K562 (cell line): ENCODE results near the gene PLXDC2. TPM values are rescaled to one million over a fixed set of nuclear protein-coding genes. Genes with fewer than 3 reads are reported as not detected.

ENCODE experiments used
- ATAC-seq: fragments of 200-7000 bp; cut with Tn5 transposase; 3 replicates; pipeline ENCODE4 v1.9.1; 2020; ENCODE audit warnings: moderate library complexity
- BruUV-seq: library from RNA; stranded (reverse); fragments of 400-500 nt; replicated peaks from 2 replicates; lab custom pipeline; 2021; lab: Mats Ljungman, UMichigan
- CTCF ChIA-PET: fragments of 300-600 bp; formaldehyde crosslinking; extraction: SDS; loops from one replicate; lab custom pipeline; 2021; ENCODE audit warnings: low intra/inter-chr PET ratio; lab: Yijun Ruan, JAX
- POLR2A ChIA-PET: fragments of 300-600, 350-650 bp; sonication (Branson Sonifier 250); formaldehyde crosslinking; extraction: SDS; loops from one replicate; lab custom pipeline; 2021; ENCODE audit warnings: antibody characterized with exemption, inconsistent platforms; lab: Yijun Ruan, JAX
- DNase-seq, 4 experiments: peaks; one replicate each; pipeline versions ENCODE4 v3.0.0 to v3.0.0-alpha.2; 2011 to 2018; ENCODE audit warnings: low spot score in 3 of 4, mixed read lengths in 3 of 4; ENCODE audit errors: extremely low read depth in 1 of 4
- FAIRE-seq: peaks from 2 replicates; lab custom pipeline; 2011; peaks lifted over from hg19 to GRCh38; lab: Jason Lieb, UNC
- H2AFZ ChIP-seq: 2 replicates; pipeline ENCODE4 v1.6.0; 2011; ENCODE audit warnings: low read depth, low read length, control low read depth, inconsistent platforms
- H3K27ac ChIP-seq: fragments of 200-600 bp; 3 replicates; pipeline ENCODE4 v1.8.0; 2011; ENCODE audit warnings: low read depth, mild to moderate bottlenecking, control low read depth, inconsistent platforms, low read length, moderate library complexity, mixed read lengths; ENCODE audit errors: extremely low read depth
- H3K27me3 ChIP-seq, 2 experiments: fragments of 300-600 bp in 1 of 2; 2 replicates in 1 of 2; 3 replicates in 1 of 2; pipeline versions ENCODE4 v1.6.0 to v1.8.0; 2011; ENCODE audit warnings: inconsistent platforms in 2 of 2, low read length in 2 of 2, mild to moderate bottlenecking in 1 of 2, mixed read lengths in 1 of 2, moderate library complexity in 1 of 2; ENCODE audit not compliant: control insufficient read depth in 2 of 2, insufficient read depth in 2 of 2
- H3K36me3 ChIP-seq: fragments of 300-600 bp; 3 replicates; pipeline ENCODE4 v1.8.0; 2011; ENCODE audit warnings: mild to moderate bottlenecking, low read length, inconsistent platforms; ENCODE audit not compliant: control insufficient read depth, insufficient read depth
- H3K4me1 ChIP-seq, 2 experiments: fragments of 200-600 bp in 1 of 2; replicated peaks in 1 of 2; 2 replicates in 1 of 2; 3 replicates in 1 of 2; pipeline versions ENCODE4 v1.5.1 to v1.8.0; 2011; ENCODE audit warnings: inconsistent platforms in 2 of 2, low read length in 2 of 2, mild to moderate bottlenecking in 1 of 2, mixed read lengths in 1 of 2, moderate library complexity in 1 of 2; ENCODE audit not compliant: control insufficient read depth in 2 of 2, insufficient read depth in 2 of 2
- H3K4me2 ChIP-seq: 2 replicates; pipeline ENCODE4 v1.6.1; 2011; ENCODE audit warnings: low read length, control low read depth, inconsistent platforms, mixed read lengths; ENCODE audit not compliant: insufficient read depth
- H3K4me3 ChIP-seq: fragments of 200-600 bp; sonication (generic), shearing (Covaris generic); 2 replicates; pipeline ENCODE4 v1.5.1; 2016; ENCODE audit warnings: control low read depth, inconsistent platforms
- H3K79me2 ChIP-seq: fragments of 200-600 bp; 3 replicates; pipeline ENCODE4 v1.8.0; 2011; ENCODE audit warnings: low read length, inconsistent platforms; ENCODE audit not compliant: control insufficient read depth, insufficient read depth
- H3K9ac ChIP-seq, 2 experiments: 2 replicates each; pipeline versions ENCODE4 v1.6.0 to v1.6.1; 2011; ENCODE audit warnings: low read depth in 2 of 2, low read length in 2 of 2, control low read depth in 1 of 2, inconsistent platforms in 1 of 2, mild to moderate bottlenecking in 1 of 2, mixed read lengths in 1 of 2; ENCODE audit not compliant: insufficient read depth in 1 of 2
- H3K9me1 ChIP-seq: one replicate; pipeline ENCODE4 v1.6.0; 2011; ENCODE audit warnings: inconsistent platforms, mild to moderate bottlenecking, low read length, moderate library complexity; ENCODE audit not compliant: control insufficient read depth, insufficient read depth
- H3K9me3 ChIP-seq: replicated peaks from 2 replicates; pipeline ENCODE4 v1.5.1; 2011; ENCODE audit warnings: low read depth, low read length, inconsistent platforms; ENCODE audit not compliant: control insufficient read depth, insufficient read depth
- H4K20me1 ChIP-seq: replicated peaks from 2 replicates; pipeline ENCODE4 v1.6.1; 2011; ENCODE audit warnings: low read length, inconsistent platforms, mixed read lengths; ENCODE audit not compliant: control insufficient read depth, insufficient read depth
- RFX1 ChIP-seq: fragments of 450-650 bp; IDR thresholded peaks from 2 replicates; pipeline ENCODE4 v1.6.1; 2016; ENCODE audit warnings: mild to moderate bottlenecking, moderate library complexity
- ZBTB11 ChIP-seq, 3 experiments: fragments of 200-800 bp in 1 of 3; fragments of 250-450 bp in 1 of 3; fragments of 450-650 bp in 1 of 3; sonication (Bioruptor Pico) in 1 of 3; sonication (Bioruptor generic) in 1 of 3; formaldehyde crosslinking in 1 of 3; IDR thresholded peaks; 2 replicates each; pipeline versions ENCODE4 v1.6.1 to v1.8.0; 2016 to 2022; ENCODE audit warnings: mild to moderate bottlenecking in 2 of 3, missing genetic modification characterization in 2 of 3, missing compliant biosample characterization in 1 of 3, moderate library complexity in 1 of 3
- whole genome bisulfite sequencing: fragments of 100-300 bp; shearing (Covaris generic); methylation state at CpG from one replicate; pipeline ENCODE4 v1.1.6; 2016; ENCODE audit warnings: low coverage, mixed read lengths; ENCODE audit not compliant: insufficient coverage; ENCODE audit errors: missing lambda C conversion rate; 5-methylcytosine and 5-hydroxymethylcytosine counted together
- in situ Hi-C: fragments of 300-500 bp; cut with MboI; formaldehyde crosslinking; loops from 4 replicates; pipeline ENCODE4 v1.15.0; 2018; ENCODE audit warnings: inconsistent platforms, mixed read lengths
- intact Hi-C: fragments of 100-400 bp; cut with micrococcal nuclease; formaldehyde crosslinking; loops from 2 replicates; pipeline ENCODE4 v1.14.2; 2022
- polyA plus RNA-seq, 8 experiments: library from polyadenylated mRNA; depleted of rRNA in 4 of 8; stranded (reverse) in 5 of 8; unstranded in 3 of 8; fragments of >200 nt; fragmentation: Nextera tagmentation in 2 of 8; fragmentation: Illumina TruSeq in 1 of 8; extraction: Ambion mirVana in 2 of 8; extraction: Trizol in 1 of 8; gene quantifications; 2 replicates each; pipeline versions ENCODE4 v1.2.1 to v1.2.3, GENCODE V29; 2011 to 2014; ENCODE audit warnings: inconsistent platforms in 1 of 8, missing spikeins in 1 of 8
- total RNA-seq, 7 experiments: library from RNA; depleted of rRNA in 6 of 7; stranded (reverse); fragments of >200 nt in 6 of 7; fragmentation: Illumina TruSeq in 2 of 7; extraction: Trizol in 2 of 7; gene quantifications; 2 replicates each; pipeline versions ENCODE4 v1.2.1 to v1.2.3, GENCODE V29; 2011 to 2021; ENCODE audit warnings: low replicate concordance in 1 of 7
- TF ChIP-seq, protein P1 (sequence below): sonication (generic); formaldehyde crosslinking; IDR thresholded peaks from 2 replicates; pipeline ENCODE4 v1.8.0; 2022; ENCODE audit warnings: mild to moderate bottlenecking, missing genetic modification reagents

The PLXDC2 gene
- total and polyA plus RNA-seq, 9 of the 15 experiments (the other 6 are each of a cell fraction or from before 2014, with no cell fraction given): 0.01 to 0.33 (median 0.10) TPM; not detected in 3

GRCh38 chr10:19845503-19846368 lies 29.5 kb downstream of the PLXDC2 start:
- Histone ChIP-seq H3K9me3 (no peaks in the 10 kb centered on the region), H3K36me3 (no peaks in the 10 kb centered on the region), H3K27ac (no peak overlapping the region), H3K27me3 (no peaks in the 10 kb centered on the region), H2AFZ (no peak overlapping the region), H4K20me1 (no peaks in the 10 kb centered on the region), H3K79me2 (no peaks in the 10 kb centered on the region), H3K9ac (no peak overlapping the region), H3K4me1 (no peaks in the 10 kb centered on the region), H3K4me2 (no peak overlapping the region), H3K4me3 (no peak overlapping the region), H3K9me1 (no peaks in the 10 kb centered on the region)
- intact Hi-C loops: no loop called here
- no peak for DNase-seq
- in situ Hi-C loops: no loop called here
- CTCF ChIA-PET: no interaction called here
- BruUV-seq: no TSS peak
- POLR2A ChIA-PET: no interaction called here
- TF ChIP-seq ZBTB11 (CRISPR knock-in tag; IDR thresholded peaks at IDR 0.05) (no peak), RFX1 (peak; percentile 34; the same call in 1 of the 2 replicates)
- TF ChIP-seq, protein P1, sequence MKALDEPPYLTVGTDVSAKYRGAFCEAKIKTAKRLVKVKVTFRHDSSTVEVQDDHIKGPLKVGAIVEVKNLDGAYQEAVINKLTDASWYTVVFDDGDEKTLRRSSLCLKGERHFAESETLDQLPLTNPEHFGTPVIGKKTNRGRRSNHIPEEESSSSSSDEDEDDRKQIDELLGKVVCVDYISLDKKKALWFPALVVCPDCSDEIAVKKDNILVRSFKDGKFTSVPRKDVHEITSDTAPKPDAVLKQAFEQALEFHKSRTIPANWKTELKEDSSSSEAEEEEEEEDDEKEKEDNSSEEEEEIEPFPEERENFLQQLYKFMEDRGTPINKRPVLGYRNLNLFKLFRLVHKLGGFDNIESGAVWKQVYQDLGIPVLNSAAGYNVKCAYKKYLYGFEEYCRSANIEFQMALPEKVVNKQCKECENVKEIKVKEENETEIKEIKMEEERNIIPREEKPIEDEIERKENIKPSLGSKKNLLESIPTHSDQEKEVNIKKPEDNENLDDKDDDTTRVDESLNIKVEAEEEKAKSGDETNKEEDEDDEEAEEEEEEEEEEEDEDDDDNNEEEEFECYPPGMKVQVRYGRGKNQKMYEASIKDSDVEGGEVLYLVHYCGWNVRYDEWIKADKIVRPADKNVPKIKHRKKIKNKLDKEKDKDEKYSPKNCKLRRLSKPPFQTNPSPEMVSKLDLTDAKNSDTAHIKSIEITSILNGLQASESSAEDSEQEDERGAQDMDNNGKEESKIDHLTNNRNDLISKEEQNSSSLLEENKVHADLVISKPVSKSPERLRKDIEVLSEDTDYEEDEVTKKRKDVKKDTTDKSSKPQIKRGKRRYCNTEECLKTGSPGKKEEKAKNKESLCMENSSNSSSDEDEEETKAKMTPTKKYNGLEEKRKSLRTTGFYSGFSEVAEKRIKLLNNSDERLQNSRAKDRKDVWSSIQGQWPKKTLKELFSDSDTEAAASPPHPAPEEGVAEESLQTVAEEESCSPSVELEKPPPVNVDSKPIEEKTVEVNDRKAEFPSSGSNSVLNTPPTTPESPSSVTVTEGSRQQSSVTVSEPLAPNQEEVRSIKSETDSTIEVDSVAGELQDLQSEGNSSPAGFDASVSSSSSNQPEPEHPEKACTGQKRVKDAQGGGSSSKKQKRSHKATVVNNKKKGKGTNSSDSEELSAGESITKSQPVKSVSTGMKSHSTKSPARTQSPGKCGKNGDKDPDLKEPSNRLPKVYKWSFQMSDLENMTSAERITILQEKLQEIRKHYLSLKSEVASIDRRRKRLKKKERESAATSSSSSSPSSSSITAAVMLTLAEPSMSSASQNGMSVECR (CRISPR knock-in tag): no peak
- no peak for FAIRE-seq
- ATAC-seq: no peak
- 0% methylated on average over 1 of the region's 1 CpG for WGBS
